Measurements from ENCODE around the gene DRGX.

DRGX gene

GRCh38 chr10:49408519-49409306, 12.8 kb upstream of the DRGX start:
- DNase-seq (ENCODE audit: low spot score) (no peak), FAIRE-seq (no peak)

DNA sequence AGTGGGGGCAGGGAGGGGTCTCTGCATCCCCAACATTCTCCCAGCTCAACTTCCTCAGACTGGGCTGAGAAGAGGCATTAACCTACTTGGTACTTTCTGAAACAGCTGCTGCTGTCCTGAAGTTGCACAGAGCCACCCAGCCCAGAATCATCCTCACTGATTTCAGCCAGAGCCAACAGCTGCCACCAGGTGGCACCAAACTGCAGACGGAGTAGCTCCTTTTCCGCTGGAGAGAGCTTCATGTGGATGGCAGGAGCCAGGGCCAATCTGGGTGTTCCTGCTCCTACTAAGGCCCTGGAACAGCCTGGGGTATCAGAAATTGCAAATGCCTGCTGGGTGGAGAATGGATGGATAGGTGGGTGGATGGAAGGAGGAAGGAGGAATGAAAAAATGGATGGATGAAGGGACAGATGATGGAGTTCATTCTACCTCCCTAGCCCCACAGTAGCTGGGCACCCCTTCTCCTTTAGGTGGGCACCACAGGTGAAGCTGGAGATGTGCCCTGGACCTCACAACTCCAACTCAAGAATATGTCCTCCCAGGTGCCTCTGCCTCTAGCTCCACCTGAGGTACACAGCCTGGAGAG, 11.8 kb upstream of the DRGX start:
- FAIRE-seq (no peak), DNase-seq (ENCODE audit: low spot score) (peak; percentile 46)

- no peak for FAIRE-seq
- no peak for DNase-seq (ENCODE audit: low spot score)
Observed at GRCh38 chr10:49407151-49407550, 11.3 kb upstream of the DRGX start.

DNA sequence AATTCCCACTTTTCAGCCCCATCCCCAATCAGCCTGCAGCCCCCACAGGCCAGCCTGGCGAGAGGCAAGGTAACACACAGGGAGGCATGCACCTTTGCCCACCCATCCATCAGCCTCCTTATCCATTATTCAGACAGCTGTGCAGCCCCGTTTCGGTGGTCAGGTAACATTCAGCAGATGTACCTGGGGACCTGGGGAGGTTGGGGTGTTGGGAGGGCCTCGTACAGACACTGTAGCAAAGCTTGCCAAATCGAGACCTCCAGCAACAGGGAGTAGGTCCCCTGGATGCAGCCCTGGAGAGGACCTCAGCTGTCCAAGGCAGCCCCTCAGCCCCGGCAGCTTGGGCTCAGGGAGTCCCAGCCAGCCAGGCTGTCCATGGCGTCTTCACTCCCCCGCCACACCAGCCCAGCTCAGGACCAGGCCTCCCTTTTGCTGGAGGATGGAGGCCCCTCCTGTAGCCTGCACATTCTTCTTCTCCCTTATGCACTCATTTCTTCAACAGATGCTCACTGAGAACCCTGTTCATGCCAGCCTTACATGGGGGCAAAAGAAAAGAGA, 8.5 kb upstream of the DRGX start:
- no peak for DNase-seq (ENCODE audit: low spot score)
- FAIRE-seq = no peak

- FAIRE-seq (no peak), DNase-seq (ENCODE audit: low spot score) (no peak)
Observed at GRCh38 chr10:49403363-49403762, 7.5 kb upstream of the DRGX start.

DNA sequence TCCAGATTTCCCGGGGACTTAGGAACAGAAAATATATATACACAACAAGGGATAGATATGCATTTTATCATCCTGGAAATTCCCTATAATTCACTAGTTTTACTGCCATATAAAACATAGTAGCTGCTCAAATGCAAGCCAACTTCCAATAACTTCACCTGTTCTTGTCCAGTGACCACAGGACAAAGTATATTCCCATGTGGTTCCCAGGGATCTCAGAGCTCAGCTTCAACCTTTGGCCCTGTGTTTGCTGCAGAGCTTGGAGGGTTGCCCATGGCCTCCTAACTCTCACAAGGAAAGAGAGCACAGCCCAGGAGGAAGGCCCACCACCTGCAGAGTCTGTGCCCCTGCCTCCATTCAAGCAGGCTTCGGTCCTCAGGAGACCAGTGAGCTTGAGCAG, 4.5 kb upstream of the DRGX start:
- no peak for FAIRE-seq
- DNase-seq (ENCODE audit: low spot score) = no peak

- FAIRE-seq = no peak
Observed at GRCh38 chr10:49398986-49399385, 3.1 kb upstream of the DRGX start.

GRCh38 chr10:49398000-49398861, 2.3 kb upstream of the DRGX start:
- no peak for DNase-seq (ENCODE audit: low spot score)
- no peak for FAIRE-seq

More at GRCh38 chr10:49398986-49399385, 3.1 kb upstream of the DRGX start:
- no peak for DNase-seq (ENCODE audit: low spot score)

- no peak for FAIRE-seq
- no peak for DNase-seq (ENCODE audit: low spot score)
Observed at GRCh38 chr10:49397036-49397999, 1.4 kb upstream of the DRGX start.

GRCh38 chr10:49396666-49396999, 744 bp upstream of the DRGX start:
- no peak for DNase-seq (ENCODE audit: low spot score)
- no peak for FAIRE-seq

DNA sequence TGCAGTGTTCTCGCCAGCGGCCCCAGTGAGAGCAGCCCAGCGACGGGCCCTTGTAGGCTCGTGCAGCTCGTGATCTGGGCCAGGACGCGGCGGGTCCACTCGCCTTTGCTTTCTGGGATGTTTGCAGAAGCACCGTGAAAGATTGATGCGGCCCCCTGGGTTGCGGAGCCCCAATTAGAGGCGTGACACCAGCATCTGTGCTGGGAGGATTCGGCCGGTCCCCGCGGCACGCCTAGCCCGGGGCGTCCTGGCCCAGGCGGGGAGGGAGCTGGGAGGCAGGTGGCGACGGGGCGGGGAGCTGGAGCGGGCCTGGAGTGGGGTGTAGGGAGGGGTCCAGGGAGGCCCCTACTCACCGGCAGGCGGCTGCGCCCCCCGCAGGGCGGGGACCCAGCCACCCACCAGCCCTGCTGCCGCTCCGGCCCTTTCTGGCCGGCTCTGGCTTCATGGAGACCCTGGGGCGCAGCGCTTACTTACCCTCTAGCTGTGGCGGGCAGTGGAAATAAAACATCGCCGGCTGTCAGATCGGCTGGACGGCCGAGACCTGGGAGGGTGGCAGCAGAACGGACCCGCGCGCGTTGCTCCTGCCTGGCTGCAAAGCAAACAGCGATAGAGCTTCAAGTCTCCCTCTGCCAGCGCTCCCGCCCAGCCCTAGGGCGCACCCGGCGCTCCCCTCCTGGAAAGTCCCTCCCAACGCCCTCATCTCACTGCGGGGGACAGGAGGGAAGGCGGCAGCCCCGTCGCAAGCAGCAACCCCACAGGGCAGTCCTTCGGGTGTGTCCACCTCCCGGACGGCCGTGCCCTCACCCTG, 752 bp downstream of the DRGX start:
- DNase-seq (ENCODE audit: low spot score) = no peak
- FAIRE-seq = no peak

GRCh38 chr10:49393757-49394156, 2.1 kb downstream of the DRGX start:
- no peak for DNase-seq (ENCODE audit: low spot score)
- FAIRE-seq = no peak

DNA sequence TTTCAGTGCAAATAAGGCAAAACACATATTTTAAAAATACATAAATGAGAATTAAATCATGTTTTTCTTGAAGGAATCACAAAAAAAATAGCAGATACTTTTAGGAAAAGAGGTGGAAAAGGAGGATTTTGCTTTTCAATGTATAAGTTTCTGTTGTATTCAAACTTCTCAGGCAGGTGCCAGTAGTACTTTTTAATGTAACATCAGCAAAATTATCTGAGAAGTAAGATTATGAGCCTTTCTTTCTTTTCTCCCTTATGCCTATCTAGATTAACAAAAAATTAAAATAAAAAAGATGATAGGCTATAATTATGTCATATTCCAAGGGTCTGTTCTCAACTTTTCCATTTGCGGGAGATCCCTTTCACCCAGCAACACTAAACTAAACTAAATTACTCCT, 2.6 kb downstream of the DRGX start:
- no peak for DNase-seq (ENCODE audit: low spot score)
- FAIRE-seq = no peak

- DNase-seq (ENCODE audit: low spot score) = no peak
- FAIRE-seq = no peak
Observed at GRCh38 chr10:49389361-49389933, 6.4 kb downstream of the DRGX start.

- DNase-seq (ENCODE audit: low spot score) (no peak), FAIRE-seq (no peak)
Observed at GRCh38 chr10:49388161-49388560, 7.7 kb downstream of the DRGX start.

DNA sequence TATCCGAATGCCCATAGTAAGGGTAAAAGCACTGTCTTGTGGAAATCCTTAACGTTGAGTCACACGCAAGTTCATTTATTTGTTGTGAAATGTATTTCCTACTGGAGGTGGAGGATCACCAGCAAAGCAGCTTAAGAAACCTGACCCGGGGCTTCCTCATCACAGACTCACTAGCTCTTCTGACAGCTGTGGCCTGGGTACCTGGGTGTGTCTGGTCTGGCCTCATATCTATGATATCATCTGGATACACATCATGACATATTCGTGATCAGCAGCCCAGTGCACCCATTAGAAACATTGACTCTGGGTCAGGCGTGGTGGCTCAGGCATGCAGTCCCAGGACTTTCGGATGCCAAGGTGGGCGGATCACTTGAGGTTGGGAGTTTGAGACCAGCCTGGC, 8.8 kb downstream of the DRGX start:
- no peak for DNase-seq (ENCODE audit: low spot score)

GRCh38 chr10:49385939-49386922, 9.7 kb downstream of the DRGX start:
- FAIRE-seq (no peak), DNase-seq (ENCODE audit: low spot score) (no peak)

More for the DNA sequence above, 8.8 kb downstream of the DRGX start:
- FAIRE-seq = no peak

GRCh38 chr10:49384268-49384953, 11.5 kb downstream of the DRGX start:
- DNase-seq (ENCODE audit: low spot score) (no peak), FAIRE-seq (no peak)
